ENCODE results near the gene STK32B. TPM values are rescaled to one million over a fixed set of nuclear protein-coding genes. Genes with fewer than 3 reads are reported as not detected.

Gene STK32B
- total and polyA plus RNA-seq, 9 donors = 0.35 to 3.0 (median 1.2) TPM

DNA sequence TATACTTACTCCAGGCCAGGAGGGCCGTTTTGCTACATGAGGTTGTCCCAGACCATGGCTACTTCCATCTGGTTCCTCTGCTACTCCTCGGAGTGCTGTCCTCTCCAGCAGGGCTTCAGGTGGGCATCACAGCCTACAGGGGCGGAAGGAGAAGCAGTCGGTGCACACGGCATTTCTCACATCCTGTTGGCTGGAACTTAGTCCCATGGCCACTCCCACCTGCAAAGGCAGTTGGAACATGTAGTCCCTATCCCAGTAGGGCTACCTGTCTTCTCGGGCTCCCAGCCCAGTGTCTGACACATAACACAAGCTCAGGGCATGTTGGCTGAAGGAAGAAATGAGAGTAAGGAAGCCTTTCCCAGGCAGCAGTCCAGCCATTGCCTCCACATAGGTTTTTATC lies 7.7 kb upstream of the STK32B start:
- intact Hi-C loops (cut with DNase I) = no loop called here
- TF ChIP-seq POLR2A (IDR thresholded peaks at IDR 0.05) = no peak
- no peak for TF ChIP-seq CTCF (IDR thresholded peaks at IDR 0.05)
- no peak for TF ChIP-seq EP300 (IDR thresholded peaks at IDR 0.05)

DNA sequence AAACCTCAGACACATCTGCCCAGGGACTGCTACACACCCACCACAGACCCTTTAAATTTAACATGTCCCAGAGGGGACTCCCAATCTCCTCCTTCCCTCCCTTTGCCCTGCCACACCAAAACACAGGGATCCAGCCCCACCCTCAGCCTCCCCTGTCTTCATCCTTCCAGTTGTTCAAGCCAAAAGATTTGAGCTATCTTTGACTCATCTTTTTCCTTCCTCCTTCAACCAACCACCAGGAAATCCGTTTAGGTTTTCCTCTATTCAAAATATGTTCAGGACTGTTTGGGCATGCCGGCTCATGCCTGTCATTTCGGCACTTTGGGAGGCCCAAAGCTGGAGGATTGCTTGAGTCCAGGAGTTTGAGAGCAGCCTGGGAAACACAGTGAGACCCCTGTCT lies 6.9 kb upstream of the STK32B start:
- Histone ChIP-seq H3K9me3 (no peaks in the 10 kb centered on the region), H3K27me3 (no peaks in the 10 kb centered on the region), H3K27ac (no peak overlapping the region), H3K4me3 (no peak overlapping the region), H3K4me1 (ENCODE audit: insufficient read depth) (no peaks in the 10 kb centered on the region), H3K36me3 (no peaks in the 10 kb centered on the region)
- 67 to 72% (median 68%) methylated on average over 3 of the region's 3 CpGs for WGBS, 3 donors
- intact Hi-C loops (cut with DNase I) = no loop called here
- DNase-seq = no peak
- TF ChIP-seq POLR2A (IDR thresholded peaks at IDR 0.05) (no peak), EP300 (IDR thresholded peaks at IDR 0.05) (no peak), CTCF (IDR thresholded peaks at IDR 0.05) (no peak)

More for the DNA sequence above, 7.7 kb upstream of the STK32B start:
- DNase-seq = no peak
- no peaks in the 10 kb centered on the region for H3K4me1 ChIP-seq (ENCODE audit: insufficient read depth)
- no peak overlapping the region for H3K4me3 ChIP-seq
- no peaks in the 10 kb centered on the region for H3K9me3 ChIP-seq
- 45 to 49% (median 48%) methylated on average over 6 of the region's 6 CpGs for WGBS, 3 donors
- H3K27me3 ChIP-seq = no peaks in the 10 kb centered on the region
- no peaks in the 10 kb centered on the region for H3K36me3 ChIP-seq
- no peak overlapping the region for H3K27ac ChIP-seq

DNA sequence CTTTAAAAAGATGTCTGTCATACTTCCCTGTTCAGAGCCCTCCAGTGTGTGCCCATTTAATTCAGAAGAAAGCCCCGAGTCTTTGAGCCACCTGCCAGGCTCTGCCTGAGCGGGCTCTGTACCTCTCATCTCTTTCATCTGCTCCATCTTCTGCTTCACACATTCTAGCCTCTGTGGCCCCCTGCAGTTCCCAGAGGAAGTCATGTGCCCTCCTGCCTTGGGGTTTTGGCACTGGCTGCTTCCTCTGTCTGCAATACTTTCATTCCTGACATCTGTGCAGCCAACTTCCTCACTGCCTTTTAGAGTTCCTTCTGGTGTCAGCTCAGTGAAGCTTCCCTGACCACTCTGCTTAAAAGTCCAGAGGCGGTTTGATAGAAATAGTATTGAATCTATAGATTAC lies 6.2 kb upstream of the STK32B start:
- H3K4me1 ChIP-seq (ENCODE audit: insufficient read depth) = no peaks in the 10 kb centered on the region
- intact Hi-C loops (cut with DNase I) = no loop called here
- no peak overlapping the region for H3K27ac ChIP-seq
- H3K4me3 ChIP-seq = no peak overlapping the region
- H3K27me3 ChIP-seq = no peaks in the 10 kb centered on the region
- no peaks in the 10 kb centered on the region for H3K9me3 ChIP-seq
- WGBS, 3 donors = 59 to 73% (median 68%) methylated on average over 3 of the region's 3 CpGs
- DNase-seq = no peak
- H3K36me3 ChIP-seq = no peaks in the 10 kb centered on the region
- no peak for TF ChIP-seq POLR2A (IDR thresholded peaks at IDR 0.05)
- TF ChIP-seq CTCF (IDR thresholded peaks at IDR 0.05) = no peak
- TF ChIP-seq EP300 (IDR thresholded peaks at IDR 0.05) = no peak

- DNase-seq = no peak
- no peak overlapping the region for H3K4me3 ChIP-seq
- 74 to 82% (median 78%) methylated on average over 4 of the region's 4 CpGs for WGBS, 3 donors
- H3K4me1 ChIP-seq (ENCODE audit: insufficient read depth) = no peaks in the 10 kb centered on the region
- intact Hi-C loops (cut with DNase I) = no loop called here
- TF ChIP-seq CTCF (IDR thresholded peaks at IDR 0.05) = no peak
- H3K9me3 ChIP-seq = no peaks in the 10 kb centered on the region
- no peaks in the 10 kb centered on the region for H3K36me3 ChIP-seq
- no peak overlapping the region for H3K27ac ChIP-seq
- no peaks in the 10 kb centered on the region for H3K27me3 ChIP-seq
These were observed 2.6 kb upstream of the STK32B start for GRCh38 chr4:5048721-5049120.
